ENCODE data around the gene RUSC1. TPM values are rescaled to one million over a fixed set of nuclear protein-coding genes. Genes with fewer than 3 reads are reported as not detected.

Gene RUSC1
- total and polyA plus RNA-seq, 2 of the 8 experiments (the other 6 are each of a cell fraction or from before 2014, with no cell fraction given) = 54.6 to 90.4 TPM

- no peak for TF ChIP-seq KDM5A (IDR thresholded peaks at IDR 0.05; ENCODE audit: low read length)
Measured at GRCh38 chr1:155379631-155380090, 59.0 kb downstream of the RUSC1 start (continued).

MicroRNA genes within 50 kb of the gene (microRNA counts, 767-probe panel; counts per million panel counts)
- microRNA hsa-miR-555 = 879 counts per million, percentile 95 among the panel's probes with 10 or more counts

Small RNA genes within 50 kb of the gene (microRNA-seq; reads per million reads assigned to microRNA genes)
- gene MIR555 (ENCODE audit: borderline microRNAs expressed in 2 of 2, borderline number of aligned reads in 2 of 2, borderline replicate concordance in 1 of 2) = 0 reads per million in 2 experiments

Small RNA genes within 50 kb of the gene (small RNA-seq; reads per million reads assigned to genes)
- gene RNU6-106P (ENCODE audit: insufficient read depth) = 1.7 reads per million, percentile 6 among the genes with 10 or more reads in this experiment

Other genes with a start within 250 kb of the RUSC1 start
- 10.8 and 11.6 TPM in 2 replicates for gene EFNA3, start 242.1 kb upstream of the RUSC1 start, total RNA-seq (2021; fragmentation: NEBNext Ultra II Directional; extraction: Animal tissue kit (Norgen Biotek cat#: 25700))
- gene EFNA3, start 242.1 kb upstream of the RUSC1 start, polyA plus RNA-seq (2011; rRNA removed) = 13.8 and 18.7 TPM in 2 replicates
- 4.0 and 4.9 TPM in 2 replicates for gene EFNA1, start 193.0 kb upstream of the RUSC1 start, total RNA-seq (2021; fragmentation: NEBNext Ultra II Directional; extraction: Animal tissue kit (Norgen Biotek cat#: 25700))
- gene EFNA1, start 193.0 kb upstream of the RUSC1 start, polyA plus RNA-seq (2011; rRNA removed) = 11.8 and 14.6 TPM in 2 replicates
- gene SLC50A1, start 185.0 kb upstream of the RUSC1 start, total RNA-seq (2021; fragmentation: NEBNext Ultra II Directional; extraction: Animal tissue kit (Norgen Biotek cat#: 25700)) = 36.5 and 41.6 TPM in 2 replicates
- gene SLC50A1, start 185.0 kb upstream of the RUSC1 start, polyA plus RNA-seq (2011; rRNA removed) = 80.7 and 90.8 TPM in 2 replicates
- gene DPM3, start 180.4 kb upstream of the RUSC1 start, total RNA-seq (2021; fragmentation: NEBNext Ultra II Directional; extraction: Animal tissue kit (Norgen Biotek cat#: 25700)) = 44.8 and 49.3 TPM in 2 replicates
- gene DPM3, start 180.4 kb upstream of the RUSC1 start, polyA plus RNA-seq (2011; rRNA removed) = 227 and 349 TPM in 2 replicates
- gene KRTCAP2, start 147.6 kb upstream of the RUSC1 start, total RNA-seq (2021; fragmentation: NEBNext Ultra II Directional; extraction: Animal tissue kit (Norgen Biotek cat#: 25700)) = 146 TPM in 2 replicates
- 317 and 419 TPM in 2 replicates for gene KRTCAP2, start 147.6 kb upstream of the RUSC1 start, polyA plus RNA-seq (2011; rRNA removed)
- gene TRIM46, start 147.0 kb upstream of the RUSC1 start, total RNA-seq (2021; fragmentation: NEBNext Ultra II Directional; extraction: Animal tissue kit (Norgen Biotek cat#: 25700)) = 15.0 and 15.5 TPM in 2 replicates
- 21.6 and 34.7 TPM in 2 replicates for gene TRIM46, start 147.0 kb upstream of the RUSC1 start, polyA plus RNA-seq (2011; rRNA removed)
- 2.6 and 3.0 TPM in 2 replicates for gene THBS3, start 113.0 kb upstream of the RUSC1 start, total RNA-seq (2021; fragmentation: NEBNext Ultra II Directional; extraction: Animal tissue kit (Norgen Biotek cat#: 25700))
- gene THBS3, start 113.0 kb upstream of the RUSC1 start, polyA plus RNA-seq (2011; rRNA removed) = 3.5 and 5.0 TPM in 2 replicates
- gene MTX1, start 112.2 kb upstream of the RUSC1 start, total RNA-seq (2021; fragmentation: NEBNext Ultra II Directional; extraction: Animal tissue kit (Norgen Biotek cat#: 25700)) = 47.9 and 55.0 TPM in 2 replicates
- gene MTX1, start 112.2 kb upstream of the RUSC1 start, polyA plus RNA-seq (2011; rRNA removed) = 131 and 161 TPM in 2 replicates
- 52.2 and 55.4 TPM in 2 replicates for gene ENTREP3, start 65.4 kb upstream of the RUSC1 start, total RNA-seq (2021; fragmentation: NEBNext Ultra II Directional; extraction: Animal tissue kit (Norgen Biotek cat#: 25700))
- 22.8 and 39.1 TPM in 2 replicates for gene ENTREP3, start 65.4 kb upstream of the RUSC1 start, polyA plus RNA-seq (2011; rRNA removed)
- gene SCAMP3, start 58.5 kb upstream of the RUSC1 start, total RNA-seq (2021; fragmentation: NEBNext Ultra II Directional; extraction: Animal tissue kit (Norgen Biotek cat#: 25700)) = 48.9 and 50.0 TPM in 2 replicates
- gene SCAMP3, start 58.5 kb upstream of the RUSC1 start, polyA plus RNA-seq (2011; rRNA removed) = 143 and 151 TPM in 2 replicates
- 58.2 and 62.2 TPM in 2 replicates for gene CLK2, start 47.4 kb upstream of the RUSC1 start, total RNA-seq (2021; fragmentation: NEBNext Ultra II Directional; extraction: Animal tissue kit (Norgen Biotek cat#: 25700))
- gene CLK2, start 47.4 kb upstream of the RUSC1 start, polyA plus RNA-seq (2011; rRNA removed) = 76.0 and 98.8 TPM in 2 replicates
- 5.5 and 6.4 TPM in 2 replicates for gene HCN3, start 43.4 kb upstream of the RUSC1 start, total RNA-seq (2021; fragmentation: NEBNext Ultra II Directional; extraction: Animal tissue kit (Norgen Biotek cat#: 25700))
- 7.3 and 8.8 TPM in 2 replicates for gene HCN3, start 43.4 kb upstream of the RUSC1 start, polyA plus RNA-seq (2011; rRNA removed)
- 2.3 and 2.4 TPM in 2 replicates for gene PKLR, start 19.5 kb upstream of the RUSC1 start, total RNA-seq (2021; fragmentation: NEBNext Ultra II Directional; extraction: Animal tissue kit (Norgen Biotek cat#: 25700))
- gene PKLR, start 19.5 kb upstream of the RUSC1 start, polyA plus RNA-seq (2011; rRNA removed) = 7.5 and 9.9 TPM in 2 replicates
- gene FDPS, start 12.0 kb upstream of the RUSC1 start, total RNA-seq (2021; fragmentation: NEBNext Ultra II Directional; extraction: Animal tissue kit (Norgen Biotek cat#: 25700)) = 368 and 370 TPM in 2 replicates
- gene FDPS, start 12.0 kb upstream of the RUSC1 start, polyA plus RNA-seq (2011; rRNA removed) = 234 and 267 TPM in 2 replicates
- 22.4 and 27.6 TPM in 2 replicates for gene ASH1L, start 241.9 kb downstream of the RUSC1 start, total RNA-seq (2021; fragmentation: NEBNext Ultra II Directional; extraction: Animal tissue kit (Norgen Biotek cat#: 25700))
- gene ASH1L, start 241.9 kb downstream of the RUSC1 start, polyA plus RNA-seq (2011; rRNA removed) = 7.5 and 8.1 TPM in 2 replicates